ENCODE measurements around the gene IL10RA. TPM values are rescaled to one million over a fixed set of nuclear protein-coding genes. Genes with fewer than 3 reads are reported as not detected.

Gene IL10RA
- total and polyA plus RNA-seq, 9 of the 15 experiments (the other 6 are each of a cell fraction or from before 2014, with no cell fraction given): 0.17 to 17.3 (median 2.9) TPM

- TF ChIP-seq ZBTB9 (CRISPR knock-in tag; IDR thresholded peaks at IDR 0.05) (no peak), ASH1L (IDR thresholded peaks at IDR 0.05; ENCODE audit: borderline replicate concordance, low read depth, partially characterized antibody) (no peak), ZNF830 (CRISPR knock-in tag; IDR thresholded peaks at IDR 0.05) (no peak), FOSL1 (tag; conservative IDR thresholded peaks at IDR 0.05) (0 out of 2 replicates have a peak, but pooled peaks have one; percentile 16), RBFOX2 (IDR thresholded peaks at IDR 0.05; ENCODE audit: low read depth, low read length) (no peak), RBBP5 (IDR thresholded peaks at IDR 0.05; ENCODE audit: borderline replicate concordance, insufficient read depth, low read length, poor library complexity, severe bottlenecking) (peak; percentile 41), ZBTB40 (IDR thresholded peaks at IDR 0.05) (no peak), ZBTB40 (CRISPR knock-in tag; IDR thresholded peaks at IDR 0.05) (no peak), NRF1 (conservative IDR thresholded peaks at IDR 0.05 in 1 of 2, IDR thresholded peaks at IDR 0.05 in 1 of 2) (peak; percentile 41 to 61; a peak in 2 of 4 replicates), ATF4 (CRISPR knock-in tag; IDR thresholded peaks at IDR 0.05) (no peak), RBM34 (IDR thresholded peaks at IDR 0.05; ENCODE audit: borderline replicate concordance, insufficient read depth, low read length) (no peak), CLOCK (CRISPR knock-in tag; IDR thresholded peaks at IDR 0.05; ENCODE audit: borderline replicate concordance) (no peak)
Observed at GRCh38 chr11:118010738-118011461, 24.7 kb downstream of the IL10RA start (continued).
